Smooth muscle cell (in vitro differentiated cells): ENCODE results near the gene TXLNG. TPM values are rescaled to one million over a fixed set of nuclear protein-coding genes. Genes with fewer than 3 reads are reported as not detected.
A peak's percentile ranks its signal among the peaks of the same experiment; 100 is the strongest.

Source experiments
- DNase-seq: peaks from one replicate; lab custom pipeline; 2025; ENCODE audit not compliant: unreplicated experiment; lab: John Stamatoyannopoulos, UW
- H2AFZ ChIP-seq: fragments of 200-600 bp; sonication (generic); 2 replicates; pipeline ENCODE4 v1.6.0; 2016; ENCODE audit warnings: antibody characterized with exemption, low read depth, mild to moderate bottlenecking
- H3F3A ChIP-seq: fragments of 200-600 bp; sonication (generic); 2 replicates; pipeline ENCODE4 v1.6.0; 2017; ENCODE audit warnings: antibody characterized with exemption, low read depth
- H3K27ac ChIP-seq: fragments of 200-600 bp; sonication (generic); 2 replicates; pipeline ENCODE4 v1.5.1; 2016; ENCODE audit warnings: low read depth, mild to moderate bottlenecking
- H3K27me3 ChIP-seq: fragments of 200-600 bp; sonication (generic); 2 replicates; pipeline ENCODE4 v1.6.1; 2016; ENCODE audit warnings: low read depth, mild to moderate bottlenecking
- H3K36me3 ChIP-seq: fragments of 200-600 bp; sonication (generic); 2 replicates; pipeline ENCODE4 v1.5.1; 2016; ENCODE audit warnings: low read depth
- H3K4me1 ChIP-seq: fragments of 200-600 bp; sonication (generic); 2 replicates; pipeline ENCODE4 v1.5.1; 2016; ENCODE audit warnings: low read depth
- H3K4me2 ChIP-seq: fragments of 200-600 bp; sonication (generic); 2 replicates; pipeline ENCODE4 v1.6.0; 2016; ENCODE audit warnings: mild to moderate bottlenecking
- H3K4me3 ChIP-seq: fragments of 200-600 bp; sonication (generic); 2 replicates; pipeline ENCODE4 v1.5.1; 2016; ENCODE audit warnings: mild to moderate bottlenecking
- H3K79me2 ChIP-seq: fragments of 200-600 bp; sonication (generic); 2 replicates; pipeline ENCODE4 v1.6.0; 2016; ENCODE audit warnings: low read depth, mild to moderate bottlenecking
- H3K9ac ChIP-seq: fragments of 200-600 bp; sonication (generic); 2 replicates; pipeline ENCODE4 v1.6.0; 2016; ENCODE audit warnings: low read depth
- H3K9me3 ChIP-seq: fragments of 200-600 bp; sonication (generic); replicated peaks from 2 replicates; pipeline ENCODE4 v1.5.1; 2016; ENCODE audit warnings: low read depth
- H4K20me1 ChIP-seq: fragments of 200-600 bp; sonication (generic); 2 replicates; pipeline ENCODE4 v1.6.0; 2016; ENCODE audit warnings: low read depth
- CTCF ChIP-seq: fragments of 200-600 bp; sonication (generic); IDR thresholded peaks from 2 replicates; pipeline ENCODE4 v1.5.1; 2017; ENCODE audit warnings: borderline replicate concordance, mild to moderate bottlenecking, antibody characterized with exemption; ENCODE audit not compliant: insufficient read depth, poor library complexity, severe bottlenecking
- WGBS: methylation state at CpG from one replicate; pipeline ENCODE4 v1.1.7; 2016; ENCODE audit warnings: low lambda C conversion rate; 5-methylcytosine and 5-hydroxymethylcytosine counted together
- polyA plus RNA-seq: library from polyadenylated mRNA; unstranded; fragments of >200 nt; fragmentation: Nextera tagmentation; extraction: Ambion mirVana; gene quantifications from 2 replicates; pipeline ENCODE4 v1.2.1, GENCODE V29; 2016
- total RNA-seq: library from RNA; depleted of rRNA; stranded (reverse); fragments of >200 nt; gene quantifications from 2 replicates; pipeline ENCODE4 v1.2.3, GENCODE V29; 2014

TXLNG gene
- total and polyA plus RNA-seq, 2 experiments from 2014 or later = 5.7 to 19.6 TPM

- no peaks in the 10 kb centered on the region for H3K4me1 ChIP-seq
- peaks cover 20% of the 10 kb centered on the region for H3K36me3 ChIP-seq
- no peak overlapping the region for H2AFZ ChIP-seq
- WGBS = 93% methylated on average over 12 of the region's 12 CpGs
- no peak overlapping the region for H3K4me2 ChIP-seq
- H3K9ac ChIP-seq = no peak overlapping the region
- peaks cover 32% of the 10 kb centered on the region for H4K20me1 ChIP-seq
- H3K27ac ChIP-seq = peak overlapping the region; percentile 29
- no peaks in the 10 kb centered on the region for H3K27me3 ChIP-seq
- H3K9me3 ChIP-seq = no peaks in the 10 kb centered on the region
- H3F3A ChIP-seq = no peaks in the 10 kb centered on the region
- no peak overlapping the region for H3K4me3 ChIP-seq
- H3K79me2 ChIP-seq = no peaks in the 10 kb centered on the region
- no peak for DNase-seq
- TF ChIP-seq CTCF = peak; percentile 9
Observed at GRCh38 chrX:16743604-16744325, 42.5 kb upstream of the TXLNG start.

GRCh38 chrX:16745102-16745501 lies 41.2 kb upstream of the TXLNG start:
- H3K79me2 ChIP-seq = no peaks in the 10 kb centered on the region
- no peaks in the 10 kb centered on the region for H3K27me3 ChIP-seq
- H3K4me3 ChIP-seq = no peak overlapping the region
- TF ChIP-seq CTCF = no peak
- H3K4me2 ChIP-seq = no peak overlapping the region
- no peaks in the 10 kb centered on the region for H3K4me1 ChIP-seq
- H3K36me3 ChIP-seq = peaks cover 19% of the 10 kb centered on the region
- no peak overlapping the region for H3K9ac ChIP-seq
- DNase-seq = no peak
- H3F3A ChIP-seq = no peaks in the 10 kb centered on the region
- H3K27ac ChIP-seq = no peak overlapping the region
- peaks cover 45% of the 10 kb centered on the region for H4K20me1 ChIP-seq
- 91% methylated on average over 5 of the region's 5 CpGs for WGBS
- H2AFZ ChIP-seq = no peak overlapping the region
- H3K9me3 ChIP-seq = no peaks in the 10 kb centered on the region

- H3F3A ChIP-seq = no peaks in the 10 kb centered on the region
- H2AFZ ChIP-seq = no peak overlapping the region
- H3K36me3 ChIP-seq = peaks cover 19% of the 10 kb centered on the region
- H3K27ac ChIP-seq = no peak overlapping the region
- H3K9me3 ChIP-seq = no peaks in the 10 kb centered on the region
- no peaks in the 10 kb centered on the region for H3K27me3 ChIP-seq
- no peak overlapping the region for H3K9ac ChIP-seq
- H3K4me2 ChIP-seq = no peak overlapping the region
- no peak overlapping the region for H3K4me3 ChIP-seq
- WGBS = 98% methylated on average over 5 of the region's 5 CpGs
- no peaks in the 10 kb centered on the region for H3K4me1 ChIP-seq
- no peak for DNase-seq
- TF ChIP-seq CTCF = no peak
- H3K79me2 ChIP-seq = no peaks in the 10 kb centered on the region
- H4K20me1 ChIP-seq = peaks cover 50% of the 10 kb centered on the region
Observed at GRCh38 chrX:16745659-16746058, 40.6 kb upstream of the TXLNG start.

- no peak overlapping the region for H3K4me3 ChIP-seq
- no peak for TF ChIP-seq CTCF
- no peak for DNase-seq
- WGBS = 99% methylated on average over 5 of the region's 5 CpGs
- no peak overlapping the region for H3K9ac ChIP-seq
- no peaks in the 10 kb centered on the region for H3K79me2 ChIP-seq
- H3F3A ChIP-seq = no peaks in the 10 kb centered on the region
- H3K36me3 ChIP-seq = peaks cover 11% of the 10 kb centered on the region
- peaks cover under 1% of the 10 kb centered on the region for H3K4me1 ChIP-seq
- H3K27me3 ChIP-seq = no peaks in the 10 kb centered on the region
- H2AFZ ChIP-seq = no peak overlapping the region
- no peaks in the 10 kb centered on the region for H3K9me3 ChIP-seq
- no peak overlapping the region for H3K4me2 ChIP-seq
- H3K27ac ChIP-seq = no peak overlapping the region
- H4K20me1 ChIP-seq = peaks cover 67% of the 10 kb centered on the region
Observed at GRCh38 chrX:16748425-16748824, 37.8 kb upstream of the TXLNG start.
